Ishikawa (cell line): ENCODE data around the gene C15orf39.

Source experiments
- CEBPB ChIP-seq: IDR thresholded peaks from 2 replicates; pipeline ENCODE4 v1.6.1; 2012
- CREB1 ChIP-seq: IDR thresholded peaks from 2 replicates; pipeline ENCODE4 v1.6.1; 2012; ENCODE audit warnings: low read depth
- EGR1 ChIP-seq: IDR thresholded peaks from 2 replicates; pipeline ENCODE4 v1.6.1; 2012
- EP300 ChIP-seq: IDR thresholded peaks from 2 replicates; pipeline ENCODE4 v1.6.1; 2012; ENCODE audit warnings: borderline replicate concordance
- FOXM1 ChIP-seq: IDR thresholded peaks from 2 replicates; pipeline ENCODE4 v1.6.1; 2012; ENCODE audit warnings: low read depth, borderline replicate concordance
- RAD21 ChIP-seq: IDR thresholded peaks from 2 replicates; pipeline ENCODE4 v1.6.1; 2012; ENCODE audit warnings: low read depth
- TAF1 ChIP-seq: IDR thresholded peaks from 2 replicates; pipeline ENCODE4 v1.6.1; 2012; ENCODE audit warnings: low read depth, mild to moderate bottlenecking
- TCF12 ChIP-seq: IDR thresholded peaks from 2 replicates; pipeline ENCODE4 v1.6.1; 2012; ENCODE audit warnings: low read depth
- YY1 ChIP-seq: IDR thresholded peaks from 2 replicates; pipeline ENCODE4 v1.6.1; 2012; ENCODE audit warnings: low read depth
- ZBTB7A ChIP-seq: IDR thresholded peaks from 2 replicates; pipeline ENCODE4 v1.6.1; 2012; ENCODE audit warnings: low read depth
- TF ChIP-seq, protein P1 (sequence below): IDR thresholded peaks from 2 replicates; pipeline ENCODE4 v1.6.1; 2012; ENCODE audit warnings: low read depth, mild to moderate bottlenecking
- TF ChIP-seq, protein P2 (sequence below): IDR thresholded peaks from 2 replicates; pipeline ENCODE4 v1.6.1; 2012

DNA sequence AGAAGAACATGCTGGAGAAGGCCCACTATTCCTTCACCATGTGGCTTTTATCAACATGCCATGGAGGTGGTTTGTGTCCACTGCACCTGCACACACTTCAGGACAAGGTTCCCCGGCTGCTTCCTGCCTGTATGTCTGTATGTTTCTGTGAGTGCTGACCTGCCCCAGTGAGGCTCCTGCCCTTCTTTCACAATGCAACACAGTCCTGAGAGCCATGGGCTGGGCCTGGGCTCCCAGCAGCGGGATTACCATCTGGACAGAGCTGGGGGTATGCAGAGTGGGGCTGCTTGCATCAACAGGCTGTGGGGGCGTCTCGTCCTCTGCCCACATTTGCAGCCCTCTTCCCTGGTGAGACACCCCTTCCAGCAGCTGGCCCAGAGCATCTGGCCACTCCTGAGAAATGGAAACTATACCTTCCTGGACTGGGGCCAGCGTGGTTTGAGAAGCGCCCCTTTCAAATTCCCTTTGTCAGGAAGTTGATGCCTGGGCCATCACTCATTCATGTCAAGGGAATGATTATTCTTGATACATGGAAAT, 29.3 kb upstream of the C15orf39 start:
- TF ChIP-seq, protein P1, sequence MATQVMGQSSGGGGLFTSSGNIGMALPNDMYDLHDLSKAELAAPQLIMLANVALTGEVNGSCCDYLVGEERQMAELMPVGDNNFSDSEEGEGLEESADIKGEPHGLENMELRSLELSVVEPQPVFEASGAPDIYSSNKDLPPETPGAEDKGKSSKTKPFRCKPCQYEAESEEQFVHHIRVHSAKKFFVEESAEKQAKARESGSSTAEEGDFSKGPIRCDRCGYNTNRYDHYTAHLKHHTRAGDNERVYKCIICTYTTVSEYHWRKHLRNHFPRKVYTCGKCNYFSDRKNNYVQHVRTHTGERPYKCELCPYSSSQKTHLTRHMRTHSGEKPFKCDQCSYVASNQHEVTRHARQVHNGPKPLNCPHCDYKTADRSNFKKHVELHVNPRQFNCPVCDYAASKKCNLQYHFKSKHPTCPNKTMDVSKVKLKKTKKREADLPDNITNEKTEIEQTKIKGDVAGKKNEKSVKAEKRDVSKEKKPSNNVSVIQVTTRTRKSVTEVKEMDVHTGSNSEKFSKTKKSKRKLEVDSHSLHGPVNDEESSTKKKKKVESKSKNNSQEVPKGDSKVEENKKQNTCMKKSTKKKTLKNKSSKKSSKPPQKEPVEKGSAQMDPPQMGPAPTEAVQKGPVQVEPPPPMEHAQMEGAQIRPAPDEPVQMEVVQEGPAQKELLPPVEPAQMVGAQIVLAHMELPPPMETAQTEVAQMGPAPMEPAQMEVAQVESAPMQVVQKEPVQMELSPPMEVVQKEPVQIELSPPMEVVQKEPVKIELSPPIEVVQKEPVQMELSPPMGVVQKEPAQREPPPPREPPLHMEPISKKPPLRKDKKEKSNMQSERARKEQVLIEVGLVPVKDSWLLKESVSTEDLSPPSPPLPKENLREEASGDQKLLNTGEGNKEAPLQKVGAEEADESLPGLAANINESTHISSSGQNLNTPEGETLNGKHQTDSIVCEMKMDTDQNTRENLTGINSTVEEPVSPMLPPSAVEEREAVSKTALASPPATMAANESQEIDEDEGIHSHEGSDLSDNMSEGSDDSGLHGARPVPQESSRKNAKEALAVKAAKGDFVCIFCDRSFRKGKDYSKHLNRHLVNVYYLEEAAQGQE, result no peak
- TF ChIP-seq YY1 (no peak), EP300 (no peak), TCF12 (no peak), TAF1 (no peak), CREB1 (no peak), FOXM1 (no peak), RAD21 (no peak), CEBPB (no peak), ZBTB7A (no peak), EGR1 (no peak)
- TF ChIP-seq, protein P2, sequence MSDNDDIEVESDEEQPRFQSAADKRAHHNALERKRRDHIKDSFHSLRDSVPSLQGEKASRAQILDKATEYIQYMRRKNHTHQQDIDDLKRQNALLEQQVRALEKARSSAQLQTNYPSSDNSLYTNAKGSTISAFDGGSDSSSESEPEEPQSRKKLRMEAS, result no peak
